Activated CD8-positive, alpha-beta memory T cell treated with anti-CD3 and anti-CD28 coated beads, Interleukin-2, amount 50 U/mL, for 24 hours (primary cell): Measurements from ENCODE around the gene CSF2.

ENCODE experiments used
- DNase-seq: peaks from one replicate; pipeline ENCODE4 v3.0.0-alpha.2; 2020; ENCODE audit errors: extremely low read depth

CSF2 gene

DNA sequence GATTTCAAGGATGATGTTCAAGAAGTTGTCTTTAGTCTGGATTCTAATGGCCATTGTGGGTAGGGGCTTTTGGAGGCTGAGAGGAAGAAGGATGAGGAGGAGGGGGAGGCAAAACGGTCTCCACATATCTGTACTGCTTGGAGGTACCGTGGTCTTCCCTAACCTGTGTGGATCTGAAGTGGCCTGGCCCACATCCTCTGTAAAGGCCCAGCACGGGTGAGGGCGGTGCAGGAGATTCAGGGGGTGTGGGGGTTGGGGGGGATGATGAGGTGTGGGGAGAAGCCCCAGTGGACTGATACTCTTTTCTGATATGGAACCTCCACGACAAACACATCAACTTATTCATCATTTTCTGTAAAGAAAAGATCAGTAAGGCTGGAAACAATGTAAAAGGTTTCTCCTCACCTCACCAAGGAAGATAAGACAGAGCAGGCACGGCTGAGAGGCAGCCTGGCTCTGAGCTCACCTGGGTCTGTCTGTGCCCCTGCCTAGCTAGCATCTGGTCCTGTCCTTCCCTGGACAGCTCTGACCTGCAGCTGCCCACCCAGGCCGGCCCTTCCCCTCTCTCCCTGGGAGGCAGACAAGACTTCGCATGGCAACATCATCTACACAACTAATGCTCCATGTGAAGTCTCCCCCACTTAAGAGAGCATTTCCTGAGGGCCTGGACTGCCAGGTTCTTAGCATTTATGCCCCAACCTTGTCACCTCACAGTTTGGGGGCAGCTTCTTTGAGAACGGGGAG is 18.7 kb upstream of the CSF2 start:
- DNase-seq: no peak

DNA sequence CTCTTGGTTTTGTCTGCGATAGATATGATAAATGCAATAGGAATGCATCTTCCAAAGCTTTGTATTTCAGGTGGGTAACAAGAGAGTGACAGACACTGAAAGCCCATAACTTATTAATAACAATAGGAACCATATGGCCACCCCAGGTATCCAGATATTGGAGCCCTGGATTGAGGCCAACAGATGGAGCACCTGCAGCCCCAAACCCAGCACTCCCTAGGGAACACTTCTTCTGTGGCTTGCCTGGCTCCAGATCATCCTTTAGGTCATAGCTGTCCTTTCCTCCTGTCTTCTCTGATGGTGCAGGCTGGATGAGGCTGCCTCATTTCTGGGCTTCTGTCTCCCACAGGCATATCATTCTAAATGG is 18.2 kb upstream of the CSF2 start:
- no peak for DNase-seq

DNA sequence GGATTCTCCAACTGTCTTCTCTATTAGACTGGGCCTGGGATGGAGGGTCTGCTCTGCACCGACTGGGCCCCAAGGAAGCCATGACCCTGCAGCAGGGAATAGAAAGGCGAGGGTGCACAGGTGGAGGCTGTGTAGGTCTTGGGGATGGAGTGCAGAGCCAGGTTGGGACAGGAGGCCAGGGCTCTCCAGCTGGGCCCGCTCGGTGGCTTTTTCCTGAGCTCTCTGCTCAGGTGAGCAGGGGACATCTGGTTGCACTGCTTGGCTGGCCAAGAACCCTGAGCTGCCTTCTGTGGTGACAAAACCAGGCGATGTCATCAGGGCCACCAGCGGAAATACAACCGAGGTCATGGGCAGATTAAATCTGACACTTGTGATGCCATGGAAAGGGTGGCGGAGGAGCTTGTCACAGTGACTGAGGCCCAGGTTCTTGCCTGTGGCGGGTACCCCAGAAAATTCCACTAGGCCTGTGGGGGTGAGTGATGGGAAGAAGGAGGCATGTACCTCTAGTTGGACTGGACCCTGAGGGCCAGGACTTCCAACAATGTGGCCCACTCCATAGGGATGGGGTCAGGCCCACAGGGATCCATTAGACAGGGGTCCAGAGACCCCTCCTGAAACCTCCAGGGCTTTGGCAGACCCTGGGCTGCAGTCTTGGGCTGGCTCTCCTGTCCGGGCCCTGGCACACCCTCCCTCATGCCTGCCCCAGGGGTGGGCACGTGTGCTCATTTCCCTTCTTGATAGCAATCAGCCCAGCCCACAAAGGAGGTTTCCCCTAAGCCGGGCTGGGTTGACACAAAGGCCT is 17.6 kb upstream of the CSF2 start:
- no peak for DNase-seq

DNA sequence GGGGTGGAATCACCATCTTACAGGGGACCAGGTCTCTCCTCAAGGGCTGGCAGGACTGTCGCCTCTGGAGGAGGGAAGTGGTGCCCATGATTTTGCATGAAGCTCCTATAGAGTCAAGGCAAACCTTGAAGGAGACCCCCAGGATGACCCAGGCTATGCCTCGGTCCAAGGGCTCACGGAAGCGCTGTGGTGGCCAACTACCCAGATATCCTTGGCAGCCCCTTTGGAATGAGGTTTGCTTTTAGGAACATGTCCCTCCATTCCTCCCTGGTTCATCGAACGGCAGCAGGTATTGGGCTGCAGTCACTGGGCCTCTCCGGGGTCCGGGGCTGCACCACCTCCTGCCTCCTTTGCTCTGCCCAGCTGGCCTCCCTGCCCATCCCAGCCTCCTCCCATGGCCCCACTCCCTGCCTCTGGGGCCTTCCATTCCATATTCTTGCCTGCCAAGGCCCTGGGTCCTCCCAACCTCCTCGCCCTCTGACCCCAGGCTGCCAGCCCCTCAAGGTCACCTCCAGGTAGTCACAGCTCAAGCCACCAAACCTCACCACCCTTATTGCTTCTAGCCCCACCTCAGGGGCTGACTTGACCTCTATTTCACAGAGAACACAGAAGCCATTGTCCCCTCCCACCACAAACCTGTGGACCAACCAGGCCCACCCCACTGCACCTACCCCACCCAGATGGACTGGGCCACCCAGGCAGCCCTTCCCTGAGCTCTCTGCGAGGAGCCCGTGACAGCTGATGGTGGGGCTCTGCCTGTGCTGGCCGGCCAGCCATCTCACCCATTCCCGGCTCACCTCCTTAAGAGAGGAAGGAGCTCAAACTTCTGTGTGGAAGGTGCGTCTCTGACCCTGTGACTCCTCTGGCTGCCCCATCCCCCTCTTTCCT is 16.7 kb upstream of the CSF2 start:
- no peak for DNase-seq

DNA sequence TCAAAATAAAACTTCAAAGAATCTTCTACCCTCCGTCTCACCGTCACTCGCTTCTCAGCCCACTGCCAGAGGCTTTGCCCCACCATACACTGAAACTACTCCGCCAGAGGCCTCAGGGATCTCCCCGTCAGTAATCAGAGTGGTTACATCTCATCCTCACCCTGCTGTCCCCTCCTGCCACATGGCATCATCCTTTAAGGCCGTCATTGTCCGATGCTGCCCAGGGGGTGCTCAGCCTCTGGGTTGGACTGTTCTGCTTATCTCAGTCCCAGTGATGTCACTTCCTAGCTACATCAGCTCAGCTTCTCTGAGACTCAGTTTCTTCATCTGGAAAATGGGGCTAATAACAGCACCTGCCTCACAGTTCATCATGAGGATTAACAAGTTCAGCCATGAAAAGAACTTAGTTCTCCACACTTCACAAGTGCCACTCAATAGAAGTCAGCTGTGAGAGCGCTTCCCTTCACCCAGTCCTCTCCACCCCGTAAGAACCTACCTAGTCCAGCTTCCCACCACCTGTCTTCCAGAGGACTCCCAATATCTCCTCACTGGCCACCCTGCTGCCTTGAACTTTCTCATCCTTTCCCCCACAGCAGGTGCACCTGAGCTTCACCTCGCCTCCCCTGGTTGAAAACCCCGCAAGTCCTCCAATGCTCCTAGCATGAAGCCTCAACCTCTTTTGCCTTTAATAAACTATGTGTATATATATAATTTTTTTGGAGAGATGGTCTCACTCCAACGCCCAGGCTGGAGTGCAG is 15.9 kb upstream of the CSF2 start:
- no peak for DNase-seq

DNA sequence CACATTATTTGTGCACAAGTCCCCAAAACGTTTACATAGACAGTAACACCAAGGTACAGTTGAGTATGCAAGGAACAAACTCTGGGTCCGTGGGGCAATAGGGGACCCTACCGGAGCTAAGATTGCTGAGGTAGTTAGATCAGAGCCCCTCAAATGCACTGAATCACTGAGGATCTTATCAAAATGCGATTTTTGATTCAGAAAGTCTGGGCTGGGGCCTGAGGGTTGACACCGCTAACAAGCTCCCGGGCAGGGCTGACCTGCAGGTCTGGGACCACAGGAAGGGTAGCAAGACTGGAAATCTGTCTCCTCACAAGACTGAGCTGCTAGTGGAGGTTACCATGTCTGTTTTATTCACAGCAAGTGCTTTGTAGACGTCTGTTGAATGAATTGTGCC is 14.9 kb upstream of the CSF2 start:
- DNase-seq: no peak

DNA sequence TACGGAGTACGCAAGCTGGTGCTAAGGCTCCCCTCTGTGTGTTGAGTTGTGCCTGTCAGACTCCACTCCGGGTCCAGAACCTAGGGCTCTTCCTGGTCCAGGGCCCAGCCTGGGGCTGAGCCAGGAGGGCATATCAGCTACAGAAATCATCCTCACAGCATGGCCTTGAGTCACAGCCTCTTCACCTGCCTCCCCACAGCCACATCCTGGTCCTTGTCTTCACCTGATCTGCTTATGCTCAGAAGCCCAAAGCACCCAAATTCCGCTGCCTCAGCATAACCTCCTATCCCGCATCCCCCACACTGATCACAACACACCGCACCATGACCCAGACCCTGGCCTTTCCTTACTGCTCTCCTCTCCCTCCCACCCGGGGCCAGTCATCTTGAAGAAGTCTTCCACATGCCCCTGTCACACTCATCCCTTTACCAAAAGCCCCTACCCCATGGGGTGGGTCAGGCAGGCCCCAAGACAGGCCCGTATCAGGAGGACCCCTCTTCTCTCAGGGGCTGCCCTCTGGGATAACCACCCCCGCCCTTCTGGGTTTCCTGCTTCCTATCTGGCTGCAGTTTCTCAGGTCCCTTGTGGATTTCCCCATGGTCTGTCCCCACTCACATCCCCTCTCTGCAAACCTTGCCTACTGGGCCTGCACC is 14.4 kb upstream of the CSF2 start:
- no peak for DNase-seq

DNA sequence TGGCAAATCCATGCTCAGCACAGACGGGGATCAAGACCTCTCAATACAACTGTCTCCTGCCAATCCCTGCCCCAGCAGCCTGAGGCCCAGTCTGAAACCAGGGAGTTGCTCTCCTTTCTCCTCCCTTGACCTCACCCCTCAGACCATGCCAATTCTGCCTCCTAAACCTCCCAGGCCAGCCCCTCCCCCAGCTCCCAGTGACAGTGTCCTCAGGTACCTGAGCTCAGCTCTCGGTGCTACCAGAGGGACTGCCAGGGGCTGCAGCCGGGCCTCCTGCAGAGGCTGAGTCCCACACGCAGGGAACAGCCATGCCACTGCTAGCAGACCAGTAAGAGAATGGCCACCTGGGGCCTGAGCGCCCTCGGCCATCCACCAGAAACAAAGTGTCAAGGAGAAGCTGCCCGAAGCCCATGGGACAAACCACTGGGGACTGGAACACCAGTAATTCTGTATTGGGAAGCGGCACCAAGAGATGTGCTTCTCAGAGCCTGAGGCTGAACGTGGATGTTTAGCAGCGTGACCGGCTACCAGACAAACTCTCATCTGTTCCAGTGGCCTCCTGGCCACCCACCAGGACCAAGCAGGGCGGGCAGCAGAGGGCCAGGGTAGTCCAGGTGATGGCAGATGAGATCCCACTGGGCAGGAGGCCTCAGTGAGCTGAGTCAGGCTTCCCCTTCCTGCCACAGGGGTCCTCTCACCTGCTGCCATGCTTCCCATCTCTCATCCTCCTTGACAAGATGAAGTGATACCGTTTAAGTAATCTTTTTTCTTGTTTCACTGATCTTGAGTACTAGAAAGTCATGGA is 13.7 kb upstream of the CSF2 start:
- no peak for DNase-seq

DNA sequence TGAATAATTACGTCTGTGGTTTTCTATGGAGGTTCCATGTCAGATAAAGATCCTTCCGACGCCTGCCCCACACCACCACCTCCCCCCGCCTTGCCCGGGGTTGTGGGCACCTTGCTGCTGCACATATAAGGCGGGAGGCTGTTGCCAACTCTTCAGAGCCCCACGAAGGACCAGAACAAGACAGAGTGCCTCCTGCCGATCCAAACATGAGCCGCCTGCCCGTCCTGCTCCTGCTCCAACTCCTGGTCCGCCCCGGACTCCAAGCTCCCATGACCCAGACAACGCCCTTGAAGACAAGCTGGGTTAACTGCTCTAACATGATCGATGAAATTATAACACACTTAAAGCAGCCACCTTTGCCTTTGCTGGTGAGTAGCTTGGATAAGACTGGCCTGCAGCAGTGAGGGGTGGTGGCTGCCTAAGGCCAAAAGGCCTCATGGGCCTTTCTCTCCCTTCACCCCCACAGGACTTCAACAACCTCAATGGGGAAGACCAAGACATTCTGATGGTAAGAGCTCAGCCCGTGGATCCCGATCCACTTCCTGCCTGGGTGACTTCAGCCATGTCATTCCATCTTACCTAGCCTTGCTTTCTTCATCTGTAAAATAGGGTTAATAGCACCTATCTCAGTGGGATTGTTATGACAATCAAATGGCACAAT is 13.0 kb upstream of the CSF2 start, which contains the start of gene IL3:
Gene IL3, plus strand, starts transcription at position 155 of the 661 bp plus-strand sequence. Its CDS starts 52 bp downstream, at position 207.
- DNase-seq: no peak

DNA sequence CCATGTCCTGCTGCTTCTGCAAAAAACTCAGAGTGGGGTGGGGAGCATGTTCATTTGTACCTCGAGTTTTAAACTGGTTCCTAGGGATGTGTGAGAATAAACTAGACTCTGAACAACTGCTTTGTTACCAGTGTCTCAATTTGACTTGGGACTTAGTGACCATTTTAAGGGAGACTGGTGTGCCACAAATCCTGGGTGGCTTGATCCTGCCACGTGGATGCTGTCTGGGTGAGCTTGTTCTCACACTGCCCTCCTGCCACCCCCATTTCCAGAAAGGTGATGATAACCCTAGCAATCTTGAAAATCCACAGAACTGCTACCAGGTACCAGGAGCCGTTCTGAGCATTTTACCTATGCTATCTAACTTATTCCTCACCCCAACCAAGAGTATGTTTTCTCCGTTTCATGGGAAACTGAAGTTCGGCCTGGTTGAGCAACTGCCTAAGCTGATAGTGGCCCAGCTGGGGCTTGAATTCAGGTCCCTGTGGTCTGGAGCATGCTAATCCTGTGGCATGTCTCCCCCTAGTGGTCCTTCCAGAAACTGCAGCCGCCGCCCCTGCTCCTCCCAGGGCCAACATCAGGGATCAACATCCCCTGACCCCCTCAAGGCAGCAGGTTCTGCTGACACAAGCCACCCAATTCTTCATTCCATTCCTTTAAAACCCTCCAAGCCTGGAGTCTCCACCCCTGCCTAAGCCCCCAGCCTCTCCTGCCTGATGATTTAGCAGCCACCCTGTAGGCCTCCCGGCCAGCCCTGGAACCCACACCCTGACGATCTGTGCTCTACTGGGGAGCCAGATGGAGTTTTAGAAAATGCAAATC is 10.3 kb upstream of the CSF2 start:
- DNase-seq: peak; percentile 66

DNA sequence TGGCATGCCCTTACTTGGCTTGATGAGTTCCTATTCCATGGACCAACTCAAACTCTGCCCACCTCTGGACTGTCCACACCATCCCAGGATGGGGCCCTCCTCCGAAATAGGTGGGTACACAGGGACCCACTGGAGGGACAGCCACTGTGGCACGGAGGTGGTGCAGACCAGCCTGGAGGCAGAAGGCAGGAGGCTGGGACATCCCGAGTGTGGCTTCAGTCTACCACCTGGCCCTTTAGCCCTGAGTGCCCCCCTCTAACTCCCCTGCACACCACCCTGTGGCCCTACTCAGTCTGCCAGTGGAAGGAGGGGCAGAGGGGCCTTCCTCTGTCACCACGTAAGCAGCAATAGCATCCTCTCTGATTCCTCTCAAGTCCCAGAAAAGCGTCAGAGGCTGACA is 9.4 kb upstream of the CSF2 start:
- no peak for DNase-seq

DNA sequence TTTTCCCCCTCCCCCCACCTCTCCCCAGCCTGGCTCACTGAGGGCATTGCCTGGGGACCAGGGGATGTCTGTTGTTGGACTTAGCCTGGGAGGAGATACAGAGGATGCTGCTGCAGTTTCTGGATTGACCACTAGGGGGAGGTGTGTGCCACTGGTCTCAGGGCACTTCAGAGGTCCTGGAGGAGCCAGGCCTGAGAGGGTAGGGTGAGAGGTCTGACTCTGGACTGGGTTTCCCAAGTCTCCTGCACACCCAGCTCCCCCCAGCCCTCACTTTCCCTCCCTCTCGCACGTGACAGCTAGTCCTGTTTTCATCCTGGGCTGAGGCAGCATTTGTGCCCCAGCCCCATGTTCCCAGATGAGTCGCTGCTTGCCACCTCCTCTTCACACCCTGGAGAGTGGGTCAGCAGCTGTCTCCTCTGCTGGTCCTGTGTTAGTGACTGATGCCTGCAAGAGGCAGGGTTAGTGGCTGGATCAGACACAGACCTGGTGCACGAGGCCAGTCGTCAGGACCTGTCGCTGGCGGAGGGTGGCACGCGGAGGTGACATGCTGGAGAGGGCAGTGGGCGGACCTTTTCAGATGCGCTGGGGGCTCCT is 8.8 kb upstream of the CSF2 start:
- peak; percentile 68 for DNase-seq

DNA sequence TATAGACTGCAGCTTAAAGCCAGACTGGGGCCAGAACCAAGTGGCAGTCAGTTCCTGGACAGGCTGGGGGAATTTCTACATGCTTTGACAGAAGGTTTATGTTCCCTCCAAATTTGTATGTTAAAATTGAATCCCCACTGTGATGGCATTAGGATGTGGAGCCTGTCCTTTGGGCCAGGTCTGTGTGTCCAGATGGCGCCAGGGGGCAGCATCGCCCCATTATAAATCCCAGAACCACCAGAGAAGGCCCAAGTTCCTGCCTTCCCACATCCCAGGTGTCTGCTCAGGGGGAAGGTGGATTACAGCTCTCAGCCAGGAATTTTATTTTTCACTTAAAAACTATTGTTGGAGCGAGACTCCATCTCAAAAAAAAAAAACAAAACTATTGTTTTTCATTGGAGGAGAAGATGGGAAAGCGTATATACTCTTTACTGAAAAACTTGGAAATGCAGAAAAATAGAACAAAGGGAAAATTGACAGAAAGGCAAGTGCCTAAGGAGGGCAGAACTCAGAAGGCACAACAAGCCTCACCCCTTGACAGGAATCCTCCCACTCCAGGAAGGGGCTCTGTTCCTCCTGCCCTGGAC is 8.1 kb upstream of the CSF2 start:
- no peak for DNase-seq

DNA sequence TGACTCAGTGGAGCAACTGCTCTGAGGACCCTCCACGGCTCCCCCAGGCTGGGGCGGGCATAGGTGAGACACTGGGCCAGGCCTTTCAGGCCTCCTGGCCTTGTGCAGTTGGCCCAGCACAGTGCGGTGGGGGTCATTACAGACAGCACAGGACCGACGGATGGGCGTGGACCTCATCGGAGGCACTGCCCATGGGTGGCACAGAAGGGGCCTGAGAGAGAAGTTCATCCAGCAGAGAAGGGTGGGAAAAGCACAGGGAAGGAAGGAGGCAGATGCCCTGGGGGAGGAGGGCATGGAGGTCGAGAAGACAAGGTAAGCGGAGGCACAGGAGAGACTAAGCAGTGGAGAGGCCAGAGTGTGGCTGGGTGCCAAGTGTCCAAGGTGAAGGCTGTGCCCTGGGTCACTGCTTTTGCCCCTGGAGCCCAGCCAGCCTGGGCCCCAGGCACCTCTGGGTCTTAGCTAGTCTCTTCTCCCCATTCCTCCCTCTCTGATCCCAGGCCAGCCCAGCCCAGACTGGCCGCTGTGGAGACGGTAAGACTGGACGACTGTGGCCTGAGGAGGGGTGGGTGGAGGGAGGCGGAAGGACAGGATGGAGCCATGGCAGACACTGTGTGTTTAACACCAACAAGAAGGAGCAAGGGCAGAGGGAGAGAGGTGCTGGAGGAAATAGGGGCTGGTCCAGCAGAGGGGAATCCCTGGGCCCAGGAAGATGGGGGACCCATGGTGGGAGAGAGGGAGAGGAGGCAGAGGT is 7.5 kb upstream of the CSF2 start:
- no peak for DNase-seq

DNA sequence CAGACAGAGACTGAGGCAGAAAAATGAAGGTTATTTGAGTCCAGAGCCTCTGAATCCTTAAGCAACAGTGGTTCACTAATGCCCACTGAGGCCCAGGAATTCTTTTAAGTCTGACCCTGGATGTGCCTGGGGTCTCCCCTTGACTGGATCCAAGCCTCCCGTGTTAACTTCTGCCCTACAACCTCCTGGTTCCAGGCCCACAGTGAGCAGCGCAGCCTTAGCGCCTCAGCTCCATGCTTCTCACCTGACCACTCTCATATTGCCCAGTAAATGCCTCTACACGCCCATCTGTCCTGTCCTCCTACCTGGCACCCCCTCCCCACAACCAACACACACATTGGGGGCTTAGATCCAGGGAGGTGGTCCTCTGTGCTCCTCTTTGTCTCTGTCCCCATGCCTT is 6.7 kb upstream of the CSF2 start:
- no peak for DNase-seq

DNA sequence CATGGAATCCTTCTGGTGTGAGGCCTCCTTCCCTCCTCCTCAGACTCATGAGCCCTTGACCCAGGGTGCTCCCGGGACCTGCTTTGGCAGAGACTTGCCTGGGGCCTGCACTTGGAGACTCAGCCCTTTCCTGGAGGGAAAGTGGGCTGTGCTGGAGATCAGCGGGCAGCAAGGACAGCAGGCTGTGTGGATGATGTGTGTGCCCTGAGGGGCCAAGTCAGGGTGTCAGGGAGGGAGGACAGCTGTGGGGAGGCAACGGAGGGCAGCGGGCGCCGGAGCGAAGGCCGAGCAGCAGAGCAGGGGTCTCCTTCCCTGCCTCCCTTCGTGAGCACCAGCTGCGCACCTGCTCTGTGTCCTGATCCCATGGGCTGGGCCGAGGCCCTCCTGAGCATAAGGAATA is 6.1 kb upstream of the CSF2 start:
- DNase-seq: no peak
